Measurements from ENCODE around the gene RNGTT. TPM values are rescaled to one million over a fixed set of nuclear protein-coding genes. Genes with fewer than 3 reads are reported as not detected.
A peak's percentile ranks its signal among the peaks of the same experiment; 100 is the strongest.
"Not testable (repeated sequence)": the region's sequence is repeated elsewhere in the genome, so short reads cannot be mapped to it uniquely, and the experiment has no call there.

The RNGTT gene
- total and polyA plus RNA-seq, 4 donors: 13.1 to 34.4 (median 20.9) TPM

- no peak overlapping the region for H3K27ac ChIP-seq (ENCODE audit: low read depth, low read length)
- H3K27me3 ChIP-seq (ENCODE audit: control insufficient read depth, insufficient read depth, low read length): no peaks in the 10 kb centered on the region
- no peak overlapping the region for H3K4me3 ChIP-seq (ENCODE audit: low read depth, low read length)
- peaks cover 7% of the 10 kb centered on the region for H3K9me3 ChIP-seq (ENCODE audit: control insufficient read depth, insufficient read depth, low read length)
- no peaks in the 10 kb centered on the region for H3K36me3 ChIP-seq (ENCODE audit: control insufficient read depth, insufficient read depth, low read length)
- no CpG with 5 or more reads among the region's 1 CpG for WGBS (ENCODE audit: insufficient coverage)
- H3K4me1 ChIP-seq (ENCODE audit: control insufficient read depth, insufficient read depth, low read length): no peaks in the 10 kb centered on the region
- DNase-seq (ENCODE audit: low read depth in 4 of 6, low spot score in 6 of 6): no peak
These were observed 155.8 kb downstream of the RNGTT start for GRCh38 chr6:88807622-88808021.

- Histone ChIP-seq H3K4me3 (ENCODE audit: low read depth, low read length) (no peak overlapping the region), H3K27ac (ENCODE audit: low read depth, low read length) (no peak overlapping the region), H3K36me3 (ENCODE audit: control insufficient read depth, insufficient read depth, low read length) (no peaks in the 10 kb centered on the region), H3K9me3 (ENCODE audit: control insufficient read depth, insufficient read depth, low read length) (peaks cover 7% of the 10 kb centered on the region), H3K27me3 (ENCODE audit: control insufficient read depth, insufficient read depth, low read length) (no peaks in the 10 kb centered on the region), H3K4me1 (ENCODE audit: control insufficient read depth, insufficient read depth, low read length) (no peaks in the 10 kb centered on the region)
- DNase-seq (ENCODE audit: low read depth in 4 of 6, low spot score in 6 of 6): no peak
- WGBS (ENCODE audit: insufficient coverage): no CpG with 5 or more reads among the region's 4 CpGs
These were observed 156.7 kb downstream of the RNGTT start for GRCh38 chr6:88806728-88807127.

- H3K27ac ChIP-seq (ENCODE audit: low read depth, low read length): no peak overlapping the region
- 100% methylated on average over 1 of the region's 2 CpGs for WGBS (ENCODE audit: insufficient coverage)
These were observed 158.7 kb downstream of the RNGTT start for GRCh38 chr6:88804701-88805100.

GRCh38 chr6:88785478-88785877 is 177.9 kb downstream of the RNGTT start:
- H3K9me3 ChIP-seq (ENCODE audit: control insufficient read depth, insufficient read depth, low read length): no peaks in the 10 kb centered on the region
- no peaks in the 10 kb centered on the region for H3K36me3 ChIP-seq (ENCODE audit: control insufficient read depth, insufficient read depth, low read length)
- H3K27ac ChIP-seq (ENCODE audit: low read depth, low read length): no peak overlapping the region
- no peak overlapping the region for H3K4me3 ChIP-seq (ENCODE audit: low read depth, low read length)
- peak in 4 of 6 donors; percentile 2 to 80 (median 44) for DNase-seq (ENCODE audit: low read depth in 4 of 6, low spot score in 6 of 6)
- H3K27me3 ChIP-seq (ENCODE audit: control insufficient read depth, insufficient read depth, low read length): no peaks in the 10 kb centered on the region
- H3K4me1 ChIP-seq (ENCODE audit: control insufficient read depth, insufficient read depth, low read length): no peaks in the 10 kb centered on the region

More at GRCh38 chr6:88804701-88805100, 158.7 kb downstream of the RNGTT start:
- Histone ChIP-seq H3K9me3 (ENCODE audit: control insufficient read depth, insufficient read depth, low read length) (peaks cover 7% of the 10 kb centered on the region), H3K4me3 (ENCODE audit: low read depth, low read length) (no peak overlapping the region), H3K27me3 (ENCODE audit: control insufficient read depth, insufficient read depth, low read length) (no peaks in the 10 kb centered on the region), H3K36me3 (ENCODE audit: control insufficient read depth, insufficient read depth, low read length) (no peaks in the 10 kb centered on the region), H3K4me1 (ENCODE audit: control insufficient read depth, insufficient read depth, low read length) (no peaks in the 10 kb centered on the region)
- DNase-seq (ENCODE audit: low read depth in 4 of 6, low spot score in 6 of 6): no peak

GRCh38 chr6:88780714-88781389 is 182.6 kb downstream of the RNGTT start:
- 82% methylated on average over 1 of the region's 5 CpGs for WGBS (ENCODE audit: insufficient coverage)
- no peaks in the 10 kb centered on the region for H3K9me3 ChIP-seq (ENCODE audit: control insufficient read depth, insufficient read depth, low read length)
- no peaks in the 10 kb centered on the region for H3K4me1 ChIP-seq (ENCODE audit: control insufficient read depth, insufficient read depth, low read length)
- H3K27me3 ChIP-seq (ENCODE audit: control insufficient read depth, insufficient read depth, low read length): no peaks in the 10 kb centered on the region
- peak; percentile 40 to 95 (median 67) for DNase-seq (ENCODE audit: low read depth in 4 of 6, low spot score in 6 of 6)
- no peaks in the 10 kb centered on the region for H3K36me3 ChIP-seq (ENCODE audit: control insufficient read depth, insufficient read depth, low read length)
- H3K27ac ChIP-seq (ENCODE audit: low read depth, low read length): no peak overlapping the region
- H3K4me3 ChIP-seq (ENCODE audit: low read depth, low read length): no peak overlapping the region

GRCh38 chr6:88775866-88776571 is 187.4 kb downstream of the RNGTT start:
- WGBS (ENCODE audit: insufficient coverage): no CpG with 5 or more reads among the region's 8 CpGs

GRCh38 chr6:88768114-88768513 is 195.3 kb downstream of the RNGTT start:
- not testable (repeated sequence) for H3K9me3 ChIP-seq (ENCODE audit: control insufficient read depth, insufficient read depth, low read length); H3K4me3 ChIP-seq (ENCODE audit: low read depth, low read length); H3K36me3 ChIP-seq (ENCODE audit: control insufficient read depth, insufficient read depth, low read length); H3K27ac ChIP-seq (ENCODE audit: low read depth, low read length); DNase-seq (ENCODE audit: low read depth in 4 of 6, low spot score in 6 of 6); H3K27me3 ChIP-seq (ENCODE audit: control insufficient read depth, insufficient read depth, low read length); H3K4me1 ChIP-seq (ENCODE audit: control insufficient read depth, insufficient read depth, low read length)
- WGBS (ENCODE audit: insufficient coverage): 94% methylated on average over 2 of the region's 2 CpGs

More at GRCh38 chr6:88775866-88776571, 187.4 kb downstream of the RNGTT start:
- no peak for DNase-seq (ENCODE audit: low read depth in 4 of 6, low spot score in 6 of 6)
- H3K27me3 ChIP-seq (ENCODE audit: control insufficient read depth, insufficient read depth, low read length): no peaks in the 10 kb centered on the region
- no peaks in the 10 kb centered on the region for H3K9me3 ChIP-seq (ENCODE audit: control insufficient read depth, insufficient read depth, low read length)
- H3K27ac ChIP-seq (ENCODE audit: low read depth, low read length): no peak overlapping the region
- H3K36me3 ChIP-seq (ENCODE audit: control insufficient read depth, insufficient read depth, low read length): no peaks in the 10 kb centered on the region
- no peak overlapping the region for H3K4me3 ChIP-seq (ENCODE audit: low read depth, low read length)
- H3K4me1 ChIP-seq (ENCODE audit: control insufficient read depth, insufficient read depth, low read length): no peaks in the 10 kb centered on the region

GRCh38 chr6:88764081-88764480 is 199.3 kb downstream of the RNGTT start:
- H3K36me3 ChIP-seq (ENCODE audit: control insufficient read depth, insufficient read depth, low read length): no peaks in the 10 kb centered on the region
- no CpG with 5 or more reads among the region's 3 CpGs for WGBS (ENCODE audit: insufficient coverage)
- DNase-seq (ENCODE audit: low read depth in 4 of 6, low spot score in 6 of 6): no peak
- no peaks in the 10 kb centered on the region for H3K9me3 ChIP-seq (ENCODE audit: control insufficient read depth, insufficient read depth, low read length)
- H3K4me3 ChIP-seq (ENCODE audit: low read depth, low read length): no peak overlapping the region
- H3K27ac ChIP-seq (ENCODE audit: low read depth, low read length): no peak overlapping the region
- no peaks in the 10 kb centered on the region for H3K4me1 ChIP-seq (ENCODE audit: control insufficient read depth, insufficient read depth, low read length)
- no peaks in the 10 kb centered on the region for H3K27me3 ChIP-seq (ENCODE audit: control insufficient read depth, insufficient read depth, low read length)

- no peaks in the 10 kb centered on the region for H3K9me3 ChIP-seq (ENCODE audit: control insufficient read depth, insufficient read depth, low read length)
- no peak overlapping the region for H3K4me3 ChIP-seq (ENCODE audit: low read depth, low read length)
- no peak overlapping the region for H3K27ac ChIP-seq (ENCODE audit: low read depth, low read length)
- DNase-seq (ENCODE audit: low read depth in 4 of 6, low spot score in 6 of 6): no peak
- 100% methylated on average over 1 of the region's 3 CpGs for WGBS (ENCODE audit: insufficient coverage)
- H3K4me1 ChIP-seq (ENCODE audit: control insufficient read depth, insufficient read depth, low read length): no peaks in the 10 kb centered on the region
- no peaks in the 10 kb centered on the region for H3K36me3 ChIP-seq (ENCODE audit: control insufficient read depth, insufficient read depth, low read length)
- no peaks in the 10 kb centered on the region for H3K27me3 ChIP-seq (ENCODE audit: control insufficient read depth, insufficient read depth, low read length)
These were observed 200.3 kb downstream of the RNGTT start for GRCh38 chr6:88763160-88763559.
